ENCODE measurements around the gene RNF43. TPM values are rescaled to one million over a fixed set of nuclear protein-coding genes. Genes with fewer than 3 reads are reported as not detected.

Gene RNF43
- total and polyA plus RNA-seq, 2 of the 13 experiments (the other 11 are each of a cell fraction or from before 2014, with no cell fraction given): 31.0 to 53.4 TPM

DNA sequence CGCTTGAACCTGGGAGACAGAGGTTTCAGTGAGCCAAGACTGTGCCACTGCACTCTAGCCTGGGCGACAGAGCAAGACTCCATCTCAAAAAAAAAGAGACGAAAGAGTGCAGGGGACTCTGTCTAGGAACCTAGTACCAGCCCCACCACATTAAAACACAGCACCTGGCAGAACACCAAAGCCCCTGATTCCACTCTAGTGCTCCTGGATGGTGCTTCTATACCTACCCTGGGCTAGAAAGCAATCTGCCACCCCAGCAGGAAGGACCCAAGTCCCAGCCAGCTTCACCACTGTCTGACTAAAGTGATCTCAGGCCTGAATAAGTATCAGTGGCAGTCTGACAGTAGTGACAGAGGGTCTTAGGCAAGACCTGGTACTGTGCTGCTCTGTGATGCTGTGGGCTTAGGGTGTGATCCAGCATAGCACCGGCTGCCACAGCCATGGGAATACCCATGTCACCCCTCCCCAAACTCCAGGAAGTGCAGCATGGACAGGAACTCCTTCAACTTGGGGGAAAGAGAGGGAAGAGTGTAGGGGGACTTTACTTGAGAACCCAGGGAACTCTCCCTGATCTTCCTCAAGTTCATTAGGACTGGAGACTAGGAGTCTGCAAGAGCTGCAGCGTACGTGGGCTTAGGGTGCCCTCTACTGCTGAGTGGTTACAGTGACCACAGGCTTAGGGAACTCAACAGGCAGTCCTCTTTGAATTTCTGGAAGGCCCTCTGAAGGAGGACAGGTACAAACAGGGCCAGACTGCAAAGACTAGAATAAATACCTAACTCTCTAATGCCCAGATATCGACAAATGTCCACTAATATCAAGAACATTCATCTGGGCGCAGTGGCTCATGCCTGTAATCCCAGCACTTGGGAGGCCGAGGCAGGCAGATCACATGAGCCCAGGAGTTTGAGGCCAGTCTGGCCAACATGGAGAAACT lies 30.0 kb upstream of the RNF43 start (continued):
- TF ChIP-seq, protein P1, sequence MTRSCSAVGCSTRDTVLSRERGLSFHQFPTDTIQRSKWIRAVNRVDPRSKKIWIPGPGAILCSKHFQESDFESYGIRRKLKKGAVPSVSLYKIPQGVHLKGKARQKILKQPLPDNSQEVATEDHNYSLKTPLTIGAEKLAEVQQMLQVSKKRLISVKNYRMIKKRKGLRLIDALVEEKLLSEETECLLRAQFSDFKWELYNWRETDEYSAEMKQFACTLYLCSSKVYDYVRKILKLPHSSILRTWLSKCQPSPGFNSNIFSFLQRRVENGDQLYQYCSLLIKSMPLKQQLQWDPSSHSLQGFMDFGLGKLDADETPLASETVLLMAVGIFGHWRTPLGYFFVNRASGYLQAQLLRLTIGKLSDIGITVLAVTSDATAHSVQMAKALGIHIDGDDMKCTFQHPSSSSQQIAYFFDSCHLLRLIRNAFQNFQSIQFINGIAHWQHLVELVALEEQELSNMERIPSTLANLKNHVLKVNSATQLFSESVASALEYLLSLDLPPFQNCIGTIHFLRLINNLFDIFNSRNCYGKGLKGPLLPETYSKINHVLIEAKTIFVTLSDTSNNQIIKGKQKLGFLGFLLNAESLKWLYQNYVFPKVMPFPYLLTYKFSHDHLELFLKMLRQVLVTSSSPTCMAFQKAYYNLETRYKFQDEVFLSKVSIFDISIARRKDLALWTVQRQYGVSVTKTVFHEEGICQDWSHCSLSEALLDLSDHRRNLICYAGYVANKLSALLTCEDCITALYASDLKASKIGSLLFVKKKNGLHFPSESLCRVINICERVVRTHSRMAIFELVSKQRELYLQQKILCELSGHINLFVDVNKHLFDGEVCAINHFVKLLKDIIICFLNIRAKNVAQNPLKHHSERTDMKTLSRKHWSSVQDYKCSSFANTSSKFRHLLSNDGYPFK (CRISPR knock-in tag; IDR thresholded peaks at IDR 0.05; ENCODE audit: borderline replicate concordance): no peak
- 0 out of 2 replicates have a peak, but pooled peaks have one; percentile 29 for TF ChIP-seq HINFP (CRISPR knock-in tag; IDR thresholded peaks at IDR 0.05; ENCODE audit: low read depth)
- TF ChIP-seq CEBPG (CRISPR knock-in tag; IDR thresholded peaks at IDR 0.05): no peak
- TF ChIP-seq, protein P2, sequence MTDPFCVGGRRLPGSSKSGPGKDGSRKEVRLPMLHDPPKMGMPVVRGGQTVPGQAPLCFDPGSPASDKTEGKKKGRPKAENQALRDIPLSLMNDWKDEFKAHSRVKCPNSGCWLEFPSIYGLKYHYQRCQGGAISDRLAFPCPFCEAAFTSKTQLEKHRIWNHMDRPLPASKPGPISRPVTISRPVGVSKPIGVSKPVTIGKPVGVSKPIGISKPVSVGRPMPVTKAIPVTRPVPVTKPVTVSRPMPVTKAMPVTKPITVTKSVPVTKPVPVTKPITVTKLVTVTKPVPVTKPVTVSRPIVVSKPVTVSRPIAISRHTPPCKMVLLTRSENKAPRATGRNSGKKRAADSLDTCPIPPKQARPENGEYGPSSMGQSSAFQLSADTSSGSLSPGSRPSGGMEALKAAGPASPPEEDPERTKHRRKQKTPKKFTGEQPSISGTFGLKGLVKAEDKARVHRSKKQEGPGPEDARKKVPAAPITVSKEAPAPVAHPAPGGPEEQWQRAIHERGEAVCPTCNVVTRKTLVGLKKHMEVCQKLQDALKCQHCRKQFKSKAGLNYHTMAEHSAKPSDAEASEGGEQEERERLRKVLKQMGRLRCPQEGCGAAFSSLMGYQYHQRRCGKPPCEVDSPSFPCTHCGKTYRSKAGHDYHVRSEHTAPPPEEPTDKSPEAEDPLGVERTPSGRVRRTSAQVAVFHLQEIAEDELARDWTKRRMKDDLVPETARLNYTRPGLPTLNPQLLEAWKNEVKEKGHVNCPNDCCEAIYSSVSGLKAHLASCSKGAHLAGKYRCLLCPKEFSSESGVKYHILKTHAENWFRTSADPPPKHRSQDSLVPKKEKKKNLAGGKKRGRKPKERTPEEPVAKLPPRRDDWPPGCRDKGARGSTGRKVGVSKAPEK (CRISPR knock-in tag; IDR thresholded peaks at IDR 0.05; ENCODE audit: borderline replicate concordance): no peak
- TF ChIP-seq ATM (IDR thresholded peaks at IDR 0.05; ENCODE audit: borderline replicate concordance): no peak
- TF ChIP-seq TRAFD1 (CRISPR knock-in tag; IDR thresholded peaks at IDR 0.05; ENCODE audit: borderline replicate concordance): no peak
- no peak for TF ChIP-seq IRX3 (CRISPR knock-in tag; IDR thresholded peaks at IDR 0.05; ENCODE audit: borderline replicate concordance, low read depth)
- no peak for TF ChIP-seq PCBP1 (IDR thresholded peaks at IDR 0.05; ENCODE audit: borderline replicate concordance, low read depth, low read length)
- TF ChIP-seq ATRX (CRISPR knock-in tag; IDR thresholded peaks at IDR 0.05; ENCODE audit: borderline replicate concordance): no peak
- no peak for TF ChIP-seq ZBTB38 (CRISPR knock-in tag; IDR thresholded peaks at IDR 0.05)
- TF ChIP-seq ZNF101 (CRISPR knock-in tag; IDR thresholded peaks at IDR 0.05; ENCODE audit: borderline replicate concordance, low read depth): no peak
- no peak for TF ChIP-seq HIC2 (CRISPR knock-in tag; IDR thresholded peaks at IDR 0.05; ENCODE audit: low read depth)
- TF ChIP-seq HNRNPUL1 (IDR thresholded peaks at IDR 0.05; ENCODE audit: low read depth, low read length): no peak
- no peak for TF ChIP-seq DRAP1 (CRISPR knock-in tag; IDR thresholded peaks at IDR 0.05)
- no peak for TF ChIP-seq ZNF780A (CRISPR knock-in tag; IDR thresholded peaks at IDR 0.05)
